HG03354 (cell line): ENCODE results near the gene CLPTM1L.
"Not testable (repeated sequence)": the region's sequence is repeated elsewhere in the genome, so short reads cannot be mapped to it uniquely, and the experiment has no call there.

Experiments
- ATAC-seq: cut with Tn5 transposase; IDR thresholded peaks from one replicate; pipeline ENCODE4 v1.9.1; 2021; ENCODE audit warnings: mild to moderate bottlenecking; ENCODE audit not compliant: unreplicated experiment, poor library complexity, severe bottlenecking

The CLPTM1L gene

GRCh38 chr5:1298067-1298551 is 46.8 kb downstream of the CLPTM1L start:
- ATAC-seq = no peak

DNA sequence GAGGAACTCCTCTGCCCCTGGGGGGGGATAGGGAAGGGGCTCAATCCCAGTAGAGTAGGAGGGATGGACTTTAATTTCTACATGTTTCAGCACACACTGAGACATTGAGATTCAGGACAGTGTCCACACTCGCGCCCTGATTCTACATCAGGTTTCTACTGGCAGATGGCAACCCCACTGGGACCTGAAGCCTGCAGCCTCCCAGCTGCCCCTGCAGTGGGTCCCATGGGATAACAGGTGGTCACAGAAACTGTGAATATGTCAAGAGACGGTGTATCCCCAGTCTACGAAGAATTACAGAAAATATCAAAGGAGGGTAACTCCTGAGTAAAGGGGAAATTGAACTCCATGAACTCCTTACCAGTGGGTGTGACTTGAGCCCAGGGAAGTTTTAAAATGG is 47.7 kb downstream of the CLPTM1L start:
- no peak for ATAC-seq

DNA sequence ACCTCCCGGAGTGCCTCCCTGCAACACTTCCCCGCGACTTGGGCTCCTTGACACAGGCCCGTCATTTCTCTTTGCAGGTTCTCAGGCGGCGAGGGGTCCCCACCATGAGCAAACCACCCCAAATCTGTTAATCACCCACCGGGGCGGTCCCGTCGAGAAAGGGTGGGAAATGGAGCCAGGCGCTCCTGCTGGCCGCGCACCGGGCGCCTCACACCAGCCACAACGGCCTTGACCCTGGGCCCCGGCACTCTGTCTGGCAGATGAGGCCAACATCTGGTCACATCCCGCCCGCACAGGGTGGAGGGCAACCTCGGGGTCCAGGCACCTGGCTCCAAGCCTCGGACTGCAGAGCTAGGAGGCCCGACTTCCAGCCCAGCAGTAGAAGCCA is 49.3 kb downstream of the CLPTM1L start:
- no peak for ATAC-seq

- no peak for ATAC-seq
Observed at GRCh38 chr5:1294835-1295649, 49.9 kb downstream of the CLPTM1L start, which contains the start of gene TERT. TERT (minus strand) TSS chr5:1295068; CDS start chr5:1294989, 79 bp downstream.

DNA sequence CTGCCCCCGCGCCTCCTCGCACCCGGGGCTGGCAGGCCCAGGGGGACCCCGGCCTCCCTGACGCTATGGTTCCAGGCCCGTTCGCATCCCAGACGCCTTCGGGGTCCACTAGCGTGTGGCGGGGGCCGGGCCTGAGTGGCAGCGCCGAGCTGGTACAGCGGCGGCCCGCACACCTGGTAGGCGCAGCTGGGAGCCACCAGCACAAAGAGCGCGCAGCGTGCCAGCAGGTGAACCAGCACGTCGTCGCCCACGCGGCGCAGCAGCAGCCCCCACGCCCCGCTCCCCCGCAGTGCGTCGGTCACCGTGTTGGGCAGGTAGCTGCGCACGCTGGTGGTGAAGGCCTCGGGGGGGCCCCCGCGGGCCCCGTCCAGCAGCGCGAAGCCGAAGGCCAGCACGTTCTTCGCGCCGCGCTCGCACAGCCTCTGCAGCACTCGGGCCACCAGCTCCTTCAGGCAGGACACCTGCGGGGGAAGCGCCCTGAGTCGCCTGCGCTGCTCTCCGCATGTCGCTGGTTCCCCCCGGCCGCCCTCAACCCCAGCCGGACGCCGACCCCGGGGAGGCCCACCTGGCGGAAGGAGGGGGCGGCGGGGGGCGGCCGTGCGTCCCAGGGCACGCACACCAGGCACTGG is 50.6 kb downstream of the CLPTM1L start:
- ATAC-seq = no peak

GRCh38 chr5:1293416-1294205 is 51.3 kb downstream of the CLPTM1L start:
- ATAC-seq = no peak

GRCh38 chr5:1292846-1293415 is 52.0 kb downstream of the CLPTM1L start:
- no peak for ATAC-seq

DNA sequence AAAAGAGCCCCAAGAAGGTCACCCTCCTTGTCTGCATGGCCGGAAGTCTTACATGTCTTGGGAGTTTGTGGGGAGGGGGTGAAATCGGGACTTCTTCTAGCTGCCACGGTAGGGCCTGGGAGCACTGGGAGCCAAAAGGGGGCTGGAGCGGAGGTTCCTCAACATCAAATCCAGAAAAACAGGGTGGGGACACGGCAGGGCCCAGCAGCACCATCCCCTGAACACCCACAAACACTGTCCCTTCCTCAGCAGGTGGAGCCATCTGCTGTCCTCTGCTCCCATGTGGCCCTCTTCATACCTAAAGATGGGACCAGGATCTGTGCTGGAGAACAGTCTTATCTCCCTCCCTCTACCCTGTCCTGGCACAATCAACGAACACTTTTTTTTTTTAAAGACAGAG is 52.8 kb downstream of the CLPTM1L start:
- ATAC-seq = no peak

- ATAC-seq = no peak
Observed at GRCh38 chr5:1291611-1292080, 53.3 kb downstream of the CLPTM1L start.

- ATAC-seq = not testable (repeated sequence)
Observed at GRCh38 chr5:1290956-1291355, 53.9 kb downstream of the CLPTM1L start.

GRCh38 chr5:1289559-1289958 is 55.3 kb downstream of the CLPTM1L start:
- ATAC-seq = not testable (repeated sequence)

- ATAC-seq = no peak
Observed at GRCh38 chr5:1288439-1289335, 56.2 kb downstream of the CLPTM1L start.

DNA sequence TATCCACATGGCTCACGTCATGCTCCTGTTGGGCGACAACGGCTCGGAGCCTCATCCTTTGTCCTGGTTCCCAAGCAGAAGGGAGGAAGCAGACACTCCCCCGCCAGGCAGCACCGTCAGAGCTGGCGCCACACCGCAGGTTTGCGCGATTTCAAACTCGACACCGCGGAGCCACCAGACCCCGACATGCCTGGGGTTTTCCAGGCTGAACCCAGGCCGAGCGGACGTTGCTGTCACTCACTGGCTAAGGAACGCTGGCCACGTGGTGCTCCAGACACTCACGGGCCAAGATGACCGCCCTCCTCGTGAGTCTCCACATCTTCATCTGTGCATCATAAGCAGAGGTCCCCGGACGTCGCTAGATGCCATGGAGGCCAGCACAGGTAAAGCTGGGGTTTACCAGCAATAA is 59.0 kb downstream of the CLPTM1L start:
- no peak for ATAC-seq

GRCh38 chr5:1285141-1285540 is 59.8 kb downstream of the CLPTM1L start:
- no peak for ATAC-seq

GRCh38 chr5:1284336-1284970 is 60.4 kb downstream of the CLPTM1L start:
- not testable (repeated sequence) for ATAC-seq

GRCh38 chr5:1283729-1284041 is 61.2 kb downstream of the CLPTM1L start:
- not testable (repeated sequence) for ATAC-seq

DNA sequence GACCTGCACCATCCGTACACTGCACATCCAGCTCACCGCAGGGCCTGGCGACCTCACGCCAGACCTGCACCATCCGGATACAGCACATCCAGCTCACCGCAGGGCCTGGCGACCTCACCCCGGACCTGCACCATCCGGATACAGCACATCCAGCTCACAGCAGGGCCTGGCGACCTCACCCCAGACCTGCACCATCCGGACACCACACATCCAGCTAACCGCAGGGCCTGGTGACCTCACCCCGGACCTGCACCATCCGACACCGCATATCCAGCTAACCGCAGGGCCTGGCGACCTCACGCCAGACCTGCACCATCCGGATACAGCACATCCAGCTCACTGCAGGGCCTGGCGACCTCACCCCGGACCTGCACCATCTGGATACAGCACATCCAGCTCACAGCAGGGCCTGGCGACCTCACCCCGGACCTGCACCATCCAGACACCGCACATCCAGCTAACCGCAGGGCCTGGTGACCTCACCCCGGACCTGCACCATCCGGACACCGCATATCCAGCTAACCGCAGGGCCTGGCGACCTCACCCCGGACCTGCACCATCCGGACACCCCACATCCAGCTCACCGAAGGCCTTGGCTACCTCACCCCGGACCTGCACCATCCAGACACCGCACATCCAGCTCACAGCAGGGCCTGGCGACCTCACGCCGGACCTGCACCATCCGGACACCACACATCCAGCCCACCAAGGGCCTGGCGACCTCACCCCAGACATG is 61.7 kb downstream of the CLPTM1L start:
- ATAC-seq = not testable (repeated sequence)
